H9 (cell line): Measurements from ENCODE around the gene FGFR4. TPM values are rescaled to one million over a fixed set of nuclear protein-coding genes. Genes with fewer than 3 reads are reported as not detected.

Experiments used
- DNase-seq: peaks from one replicate; pipeline ENCODE4 v3.0.0-alpha.2; 2017
- H2AFZ ChIP-seq: one replicate; pipeline ENCODE4 v1.6.1; 2013; ENCODE audit warnings: mild to moderate bottlenecking, low read length, control low read depth, moderate library complexity
- H2AK5ac ChIP-seq: 2 replicates; pipeline ENCODE4 v1.6.1; 2013; ENCODE audit warnings: low read length, control low read depth, mixed read lengths; ENCODE audit not compliant: insufficient read length
- H2BK120ac ChIP-seq: one replicate; pipeline ENCODE4 v1.6.1; 2013; ENCODE audit warnings: low read depth, mild to moderate bottlenecking, low read length, control low read depth, inconsistent platforms; ENCODE audit not compliant: poor library complexity, severe bottlenecking
- H2BK12ac ChIP-seq: 2 replicates; pipeline ENCODE4 v1.6.1; 2013; ENCODE audit warnings: low read length, control low read depth, mixed read lengths, low read depth; ENCODE audit not compliant: insufficient read length
- H2BK15ac ChIP-seq: 2 replicates; pipeline ENCODE4 v1.6.1; 2013; ENCODE audit warnings: low read depth, low read length, control low read depth
- H2BK20ac ChIP-seq: one replicate; pipeline ENCODE4 v1.6.1; 2013; ENCODE audit warnings: low read depth, mild to moderate bottlenecking, low read length, control low read depth, inconsistent platforms; ENCODE audit not compliant: poor library complexity, severe bottlenecking
- H2BK5ac ChIP-seq: 2 replicates; pipeline ENCODE4 v1.6.1; 2013; ENCODE audit warnings: low read length, control low read depth, mixed read lengths; ENCODE audit not compliant: insufficient read length
- H3K14ac ChIP-seq: 2 replicates; pipeline ENCODE4 v1.6.1; 2013; ENCODE audit warnings: low read length, control low read depth; ENCODE audit not compliant: insufficient read depth
- H3K18ac ChIP-seq: 2 replicates; pipeline ENCODE4 v1.6.1; 2013; ENCODE audit warnings: low read depth, mild to moderate bottlenecking, mixed read lengths, low read length, control low read depth; ENCODE audit not compliant: insufficient read length
- H3K23ac ChIP-seq: 2 replicates; pipeline ENCODE4 v1.6.1; 2013; ENCODE audit warnings: low read length, control low read depth, mixed read lengths, low read depth; ENCODE audit not compliant: insufficient read length
- H3K23me2 ChIP-seq: 2 replicates; pipeline ENCODE4 v1.6.1; 2013; ENCODE audit warnings: low read depth, mild to moderate bottlenecking, mixed read lengths, low read length, control low read depth; ENCODE audit not compliant: insufficient read length, poor library complexity, severe bottlenecking
- H3K27ac ChIP-seq: 2 replicates; pipeline ENCODE4 v1.5.1; 2013; ENCODE audit warnings: low read length, control low read depth, mixed read lengths, low read depth; ENCODE audit not compliant: insufficient read length
- H3K27me3 ChIP-seq: 2 replicates; pipeline ENCODE4 v1.6.1; 2013; ENCODE audit warnings: low read length, control low read depth, inconsistent platforms; ENCODE audit not compliant: insufficient read depth
- H3K4ac ChIP-seq: 2 replicates; pipeline ENCODE4 v1.6.1; 2013; ENCODE audit warnings: low read depth, mild to moderate bottlenecking, control low read depth, inconsistent platforms, low read length, moderate library complexity
- H3K4me1 ChIP-seq: 2 replicates; pipeline ENCODE4 v1.6.1; 2013; ENCODE audit warnings: low read length, control low read depth, inconsistent platforms; ENCODE audit not compliant: insufficient read depth
- H3K4me2 ChIP-seq: 2 replicates; pipeline ENCODE4 v1.6.1; 2013; ENCODE audit warnings: low read length, control low read depth, mixed read lengths; ENCODE audit not compliant: insufficient read length, insufficient read depth
- H3K56ac ChIP-seq: 2 replicates; pipeline ENCODE4 v1.6.1; 2013; ENCODE audit warnings: low read depth, mild to moderate bottlenecking, mixed read lengths, low read length, control low read depth; ENCODE audit not compliant: insufficient read length
- H3K79me1 ChIP-seq: 2 replicates; pipeline ENCODE4 v1.6.1; 2013; ENCODE audit warnings: low read depth, mild to moderate bottlenecking, moderate library complexity, low read length, control low read depth, inconsistent platforms; ENCODE audit not compliant: insufficient read depth, poor library complexity, severe bottlenecking
- H3K79me2 ChIP-seq: 2 replicates; pipeline ENCODE4 v1.6.1; 2013; ENCODE audit warnings: low read length, control low read depth, inconsistent platforms; ENCODE audit not compliant: insufficient read depth
- H3K9ac ChIP-seq: 2 replicates; pipeline ENCODE4 v1.6.1; 2013; ENCODE audit warnings: low read length, control low read depth, mixed read lengths; ENCODE audit not compliant: insufficient read length; ENCODE audit errors: extremely low read depth
- H3K9me3 ChIP-seq: one replicate; pipeline ENCODE4 v1.6.1; 2013; ENCODE audit warnings: low read depth, low read length, inconsistent platforms; ENCODE audit not compliant: control insufficient read depth
- H3T11ph ChIP-seq: one replicate; pipeline ENCODE4 v1.6.1; 2013; ENCODE audit warnings: mild to moderate bottlenecking, low read length, control low read depth, inconsistent platforms
- H4K20me1 ChIP-seq: one replicate; pipeline ENCODE4 v1.6.1; 2013; ENCODE audit not compliant: control insufficient read depth, insufficient read length, insufficient read depth
- H4K5ac ChIP-seq: 2 replicates; pipeline ENCODE4 v1.6.1; 2013; ENCODE audit warnings: low read depth, mild to moderate bottlenecking, mixed read lengths, low read length, control low read depth; ENCODE audit not compliant: insufficient read length
- H4K8ac ChIP-seq: replicated peaks from 2 replicates; pipeline ENCODE4 v1.6.1; 2013; ENCODE audit warnings: low read length, control low read depth, mixed read lengths, low read depth; ENCODE audit not compliant: insufficient read length
- H4K91ac ChIP-seq: 2 replicates; pipeline ENCODE4 v1.6.1; 2013; ENCODE audit warnings: low read depth, mild to moderate bottlenecking, moderate library complexity, mixed read lengths, low read length, control low read depth; ENCODE audit not compliant: insufficient read length
- H3K27ac Mint-ChIP-seq, 3 experiments: 2 replicates in 2 of 3; 3 replicates in 1 of 3; pipeline ENCODE4 v1.8.0; 2020 to 2021; ENCODE audit warnings: mixed read lengths in 3 of 3, mild to moderate bottlenecking in 1 of 3, moderate library complexity in 1 of 3
- H3K27me3 Mint-ChIP-seq: 2 replicates; pipeline ENCODE4 v1.8.0; 2021; ENCODE audit warnings: low read depth, mild to moderate bottlenecking, moderate library complexity, mixed read lengths
- H3K36me3 Mint-ChIP-seq, 3 experiments: 2 replicates in 2 of 3; 3 replicates in 1 of 3; pipeline ENCODE4 v1.8.0; 2020 to 2021; ENCODE audit warnings: low read depth in 3 of 3, mixed read lengths in 3 of 3; ENCODE audit not compliant: insufficient read depth in 1 of 3
- H3K4me1 Mint-ChIP-seq, 2 experiments: 2 replicates each; pipeline ENCODE4 v1.8.0; 2020; ENCODE audit warnings: mixed read lengths in 2 of 2
- H3K4me3 Mint-ChIP-seq, 2 experiments: 2 replicates in 1 of 2; 3 replicates in 1 of 2; pipeline ENCODE4 v1.8.0; 2020 to 2021; ENCODE audit warnings: mild to moderate bottlenecking in 2 of 2, mixed read lengths in 2 of 2, moderate library complexity in 1 of 2
- H3K9me3 Mint-ChIP-seq, 2 experiments: 2 replicates in 1 of 2; 3 replicates in 1 of 2; pipeline ENCODE4 v1.8.0; 2020; ENCODE audit warnings: mild to moderate bottlenecking in 2 of 2, mixed read lengths in 2 of 2, moderate library complexity in 1 of 2
- WGBS: extraction: QIAGEN DNeasy Blood & Tissue Kit; methylation state at CpG from one replicate; pipeline ENCODE4 v1.1.7; 2013; ENCODE audit warnings: missing lambda C conversion rate, low lambda C conversion rate, mixed read lengths; ENCODE audit not compliant: insufficient read length; ENCODE audit errors: extremely low coverage; 5-methylcytosine and 5-hydroxymethylcytosine counted together
- total RNA-seq: library from RNA; stranded (reverse); gene quantifications from 2 replicates; pipeline ENCODE4 v1.2.1, GENCODE V29; 2021
- TF ChIP-seq, protein P1 (sequence below): fragments of 200-600 bp; sonication (generic); conservative IDR thresholded peaks from 3 replicates; pipeline ENCODE4 v1.8.0; 2021; ENCODE audit warnings: antibody characterized with exemption, mild to moderate bottlenecking

Gene FGFR4
- total RNA-seq, 1 experiment from 2014 or later, result 52.8 TPM

DNA sequence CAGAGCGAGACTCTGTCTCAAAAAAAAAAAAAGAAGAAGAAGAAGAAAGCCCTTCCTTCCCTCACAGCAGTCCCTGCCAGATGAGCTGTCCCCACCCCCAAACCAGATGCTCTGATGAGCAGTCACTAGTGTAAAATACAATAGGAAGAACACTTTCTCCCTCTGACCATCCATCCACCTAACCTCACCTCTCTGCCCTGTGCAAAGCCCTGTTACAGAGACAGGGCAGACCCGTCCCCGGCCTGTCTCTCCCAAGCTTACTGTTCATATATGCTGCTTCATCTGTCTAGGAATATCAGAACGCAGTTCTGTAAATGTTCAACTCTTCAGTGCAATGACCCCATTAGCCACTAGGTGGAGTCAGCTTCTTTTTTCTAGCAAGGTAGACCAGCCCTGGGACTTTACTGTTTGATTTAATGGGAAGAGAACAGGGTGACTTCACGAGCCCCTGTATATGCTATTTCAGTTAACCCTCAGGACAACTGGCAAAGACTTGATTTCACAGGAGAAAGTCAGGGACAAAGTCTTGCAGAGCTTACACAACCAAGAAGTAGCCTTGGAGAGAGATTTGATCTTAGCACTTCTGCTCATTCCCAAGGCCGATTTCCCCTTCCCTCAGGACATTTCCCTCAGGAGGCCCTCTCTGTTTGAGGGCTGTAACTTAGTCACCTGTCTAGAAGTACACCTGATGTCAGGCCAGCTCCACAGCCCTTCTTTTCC lies 14.9 kb upstream of the FGFR4 start:
- Histone ChIP-seq H3K56ac (no peak overlapping the region), H3K23ac (no peak overlapping the region), H2BK120ac (no peak overlapping the region), H2BK12ac (no peak overlapping the region), H3K4me1 (no peaks in the 10 kb centered on the region), H4K5ac (no peak overlapping the region), H2BK20ac (no peak overlapping the region), H3K79me2 (no peaks in the 10 kb centered on the region), H3K14ac (no peak overlapping the region), H4K20me1 (no peaks in the 10 kb centered on the region), H4K91ac (no peak overlapping the region), H3K4ac (no peak overlapping the region), H3K27me3 (no peaks in the 10 kb centered on the region), H3K9me3 (no peaks in the 10 kb centered on the region), H2AK5ac (no peak overlapping the region), H3K9ac (no peak overlapping the region), H3K79me1 (no peaks in the 10 kb centered on the region), H2AFZ (no peak overlapping the region), H3K18ac (no peak overlapping the region), H2BK15ac (no peak overlapping the region), H3K23me2 (no peaks in the 10 kb centered on the region), H3K4me2 (no peak overlapping the region), H4K8ac (no peak overlapping the region), H2BK5ac (no peak overlapping the region), H3K27ac (no peak overlapping the region), H3T11ph (no peak overlapping the region)
- Mint-ChIP-seq H3K36me3 (no peaks in the 10 kb centered on the region), H3K9me3 (no peaks in the 10 kb centered on the region), H3K4me1 (peaks cover 4 to 9% of the 10 kb centered on the region in 2 experiments), H3K27me3 (peaks cover 2% of the 10 kb centered on the region; the same call in 1 of the 2 replicates), H3K4me3 (peak overlapping the region in 1 of 2 experiments; percentile 14; a peak in 1 of 5 replicates), H3K27ac (peak overlapping the region in 1 of 3 experiments; percentile 25; a peak in 1 of 7 replicates)
- peak; percentile 69 for DNase-seq
- no CpG with 5 or more reads among the region's 6 CpGs for WGBS
- TF ChIP-seq, protein P1, sequence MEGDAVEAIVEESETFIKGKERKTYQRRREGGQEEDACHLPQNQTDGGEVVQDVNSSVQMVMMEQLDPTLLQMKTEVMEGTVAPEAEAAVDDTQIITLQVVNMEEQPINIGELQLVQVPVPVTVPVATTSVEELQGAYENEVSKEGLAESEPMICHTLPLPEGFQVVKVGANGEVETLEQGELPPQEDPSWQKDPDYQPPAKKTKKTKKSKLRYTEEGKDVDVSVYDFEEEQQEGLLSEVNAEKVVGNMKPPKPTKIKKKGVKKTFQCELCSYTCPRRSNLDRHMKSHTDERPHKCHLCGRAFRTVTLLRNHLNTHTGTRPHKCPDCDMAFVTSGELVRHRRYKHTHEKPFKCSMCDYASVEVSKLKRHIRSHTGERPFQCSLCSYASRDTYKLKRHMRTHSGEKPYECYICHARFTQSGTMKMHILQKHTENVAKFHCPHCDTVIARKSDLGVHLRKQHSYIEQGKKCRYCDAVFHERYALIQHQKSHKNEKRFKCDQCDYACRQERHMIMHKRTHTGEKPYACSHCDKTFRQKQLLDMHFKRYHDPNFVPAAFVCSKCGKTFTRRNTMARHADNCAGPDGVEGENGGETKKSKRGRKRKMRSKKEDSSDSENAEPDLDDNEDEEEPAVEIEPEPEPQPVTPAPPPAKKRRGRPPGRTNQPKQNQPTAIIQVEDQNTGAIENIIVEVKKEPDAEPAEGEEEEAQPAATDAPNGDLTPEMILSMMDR, result peak; percentile 92
